Neuronal stem cell (in vitro differentiated cells): ENCODE results near the gene KMT2C.

Experiments used
- DNase-seq: peaks from one replicate; pipeline ENCODE4 v3.0.0-alpha.2; 2013; ENCODE audit warnings: low spot score
- H2AFZ ChIP-seq: one replicate; pipeline ENCODE4 v1.6.1; 2013; ENCODE audit warnings: mild to moderate bottlenecking, low read length, inconsistent platforms
- H2AK5ac ChIP-seq: 2 replicates; pipeline ENCODE4 v1.6.1; 2013; ENCODE audit warnings: low read depth, mild to moderate bottlenecking, inconsistent platforms, low read length, moderate library complexity, mixed read lengths
- H2BK120ac ChIP-seq: 2 replicates; pipeline ENCODE4 v1.6.1; 2013; ENCODE audit warnings: low read depth, mild to moderate bottlenecking, inconsistent platforms, low read length, moderate library complexity, mixed read lengths
- H2BK12ac ChIP-seq: one replicate; pipeline ENCODE4 v1.6.1; 2013; ENCODE audit warnings: low read length, inconsistent platforms
- H2BK15ac ChIP-seq: 2 replicates; pipeline ENCODE4 v1.6.1; 2013; ENCODE audit warnings: mild to moderate bottlenecking, low read length, inconsistent platforms, mixed read lengths
- H2BK5ac ChIP-seq: one replicate; pipeline ENCODE4 v1.6.1; 2013; ENCODE audit warnings: inconsistent platforms, mild to moderate bottlenecking, low read length, moderate library complexity
- H3K14ac ChIP-seq: one replicate; pipeline ENCODE4 v1.6.1; 2013; ENCODE audit warnings: low read length, inconsistent platforms
- H3K18ac ChIP-seq: 2 replicates; pipeline ENCODE4 v1.6.1; 2013; ENCODE audit warnings: low read length, inconsistent platforms
- H3K23ac ChIP-seq: 2 replicates; pipeline ENCODE4 v1.6.1; 2013; ENCODE audit warnings: low read depth, mild to moderate bottlenecking, mixed read lengths, low read length, inconsistent platforms; ENCODE audit not compliant: poor library complexity
- H3K27ac ChIP-seq: replicated peaks from 3 replicates; pipeline ENCODE4 v1.5.1; 2013; ENCODE audit warnings: low read length, inconsistent platforms
- H3K27me3 ChIP-seq, 3 experiments: 2 replicates each; pipeline ENCODE4 v1.6.1; 2013; ENCODE audit warnings: low read length in 3 of 3, mild to moderate bottlenecking in 2 of 3, inconsistent platforms in 1 of 3, low read depth in 1 of 3, mixed read lengths in 1 of 3, moderate library complexity in 1 of 3; ENCODE audit not compliant: control insufficient read depth in 3 of 3, insufficient read depth in 3 of 3
- H3K36me3 ChIP-seq, 2 donors: replicated peaks in 1 of 2; 2 replicates each; pipeline ENCODE4 v1.6.1; 2013; ENCODE audit warnings: low read length in 2 of 2; ENCODE audit not compliant: control insufficient read depth in 2 of 2, insufficient read depth in 2 of 2
- H3K4ac ChIP-seq: 2 replicates; pipeline ENCODE4 v1.6.1; 2013; ENCODE audit warnings: inconsistent platforms, mild to moderate bottlenecking, low read length, moderate library complexity
- H3K4me1 ChIP-seq, 2 donors: 1 replicate in 1 of 2; 2 replicates in 1 of 2; pipeline ENCODE4 v1.6.1; 2013; ENCODE audit warnings: low read length in 2 of 2, low read depth in 1 of 2; ENCODE audit not compliant: control insufficient read depth in 2 of 2, insufficient read depth in 1 of 2
- H3K4me2 ChIP-seq: one replicate; pipeline ENCODE4 v1.6.1; 2013; ENCODE audit warnings: mild to moderate bottlenecking, low read length, inconsistent platforms; ENCODE audit not compliant: insufficient read depth, poor library complexity, severe bottlenecking
- H3K4me3 ChIP-seq, 2 donors: 2 replicates each; pipeline ENCODE4 v1.5.1; 2013; ENCODE audit warnings: low read length in 2 of 2, mild to moderate bottlenecking in 2 of 2, inconsistent platforms in 1 of 2, moderate library complexity in 1 of 2
- H3K79me1 ChIP-seq: one replicate; pipeline ENCODE4 v1.6.1; 2013; ENCODE audit warnings: low read depth, mild to moderate bottlenecking, inconsistent platforms, low read length, moderate library complexity
- H3K9ac ChIP-seq: one replicate; pipeline ENCODE4 v1.6.1; 2013; ENCODE audit warnings: mild to moderate bottlenecking, low read depth, low read length, inconsistent platforms; ENCODE audit not compliant: poor library complexity
- H3K9me3 ChIP-seq, 2 donors: replicated peaks in 1 of 2; 2 replicates each; pipeline versions ENCODE3 to v1.6.1; 2013; ENCODE audit warnings: low read length in 2 of 2, mild to moderate bottlenecking in 2 of 2, inconsistent platforms in 1 of 2, low read depth in 1 of 2, mixed read lengths in 1 of 2, moderate library complexity in 1 of 2; ENCODE audit not compliant: control insufficient read depth in 2 of 2, insufficient read depth in 1 of 2
- H4K8ac ChIP-seq: one replicate; pipeline ENCODE4 v1.6.1; 2013; ENCODE audit warnings: low read depth, mild to moderate bottlenecking, inconsistent platforms, low read length, moderate library complexity
- H4K91ac ChIP-seq: one replicate; pipeline ENCODE4 v1.6.1; 2013; ENCODE audit warnings: low read length, low read depth, mild to moderate bottlenecking, inconsistent platforms; ENCODE audit not compliant: poor library complexity
- WGBS, 2 donors: extraction: QIAGEN DNeasy Blood & Tissue Kit; methylation state at CpG; one replicate each; pipeline ENCODE4 v1.1.7; 2013; ENCODE audit warnings: missing lambda C conversion rate in 2 of 2, mixed read lengths in 1 of 2; ENCODE audit not compliant: insufficient read length in 2 of 2, insufficient replicate concordance in 1 of 2; ENCODE audit errors: extremely low coverage in 2 of 2; 5-methylcytosine and 5-hydroxymethylcytosine counted together

The KMT2C gene

GRCh38 chr7:152363798-152364197 lies 72.0 kb downstream of the KMT2C start:
- Histone ChIP-seq H2AK5ac (no peak overlapping the region), H3K4me1 (peaks cover 0 to 4% of the 10 kb centered on the region in 2 donors), H3K4ac (no peak overlapping the region), H2AFZ (no peak overlapping the region), H3K79me1 (peaks cover 5% of the 10 kb centered on the region), H3K14ac (no peak overlapping the region), H3K36me3 (peaks cover 0 to under 1% of the 10 kb centered on the region in 2 donors), H3K27me3 (peaks cover 0 to 2% (median 0%) of the 10 kb centered on the region in 3 experiments), H3K4me2 (no peak overlapping the region), H3K4me3 (no peak overlapping the region), H3K9ac (no peak overlapping the region), H3K23ac (no peak overlapping the region), H3K18ac (no peak overlapping the region), H2BK5ac (no peak overlapping the region), H2BK15ac (no peak overlapping the region), H2BK120ac (no peak overlapping the region), H4K91ac (no peak overlapping the region), H3K27ac (no peak overlapping the region), H4K8ac (no peak overlapping the region), H3K9me3 (peaks cover 0 to 4% of the 10 kb centered on the region in 2 donors), H2BK12ac (no peak overlapping the region)
- DNase-seq = no peak
- WGBS, 2 donors = no CpG with 5 or more reads among the region's 1 CpG

- H4K91ac ChIP-seq = no peak overlapping the region
- H2BK12ac ChIP-seq = no peak overlapping the region
- H3K14ac ChIP-seq = no peak overlapping the region
- H3K36me3 ChIP-seq = peaks cover 0 to 12% of the 10 kb centered on the region in 2 donors
- DNase-seq = no peak
- H3K27ac ChIP-seq = no peak overlapping the region
- H3K23ac ChIP-seq = no peak overlapping the region
- H2BK5ac ChIP-seq = no peak overlapping the region
- no peak overlapping the region for H3K18ac ChIP-seq
- H3K9ac ChIP-seq = no peak overlapping the region
- peaks cover 0 to 4% of the 10 kb centered on the region in 2 donors for H3K4me1 ChIP-seq
- no peak overlapping the region for H2BK120ac ChIP-seq
- H3K9me3 ChIP-seq = peaks cover 0 to 4% of the 10 kb centered on the region in 2 donors
- no peak overlapping the region for H2AFZ ChIP-seq
- H3K4ac ChIP-seq = no peak overlapping the region
- H4K8ac ChIP-seq = no peak overlapping the region
- peaks cover 0 to 2% (median 0%) of the 10 kb centered on the region in 3 experiments for H3K27me3 ChIP-seq
- no peak overlapping the region for H3K4me3 ChIP-seq
- no CpG with 5 or more reads among the region's 6 CpGs for WGBS, 2 donors
- H2AK5ac ChIP-seq = no peak overlapping the region
- H3K79me1 ChIP-seq = peaks cover 5% of the 10 kb centered on the region
- no peak overlapping the region for H2BK15ac ChIP-seq
- no peak overlapping the region for H3K4me2 ChIP-seq
Observed at GRCh38 chr7:152362128-152362926, 73.5 kb downstream of the KMT2C start.

- Histone ChIP-seq H3K4me3 (no peak overlapping the region), H2BK120ac (no peak overlapping the region), H3K18ac (no peak overlapping the region), H3K4ac (no peak overlapping the region), H3K4me2 (no peak overlapping the region), H3K4me1 (no peaks in the 10 kb centered on the region), H3K9me3 (peaks cover 0 to 6% of the 10 kb centered on the region in 2 donors), H3K9ac (no peak overlapping the region), H2BK15ac (no peak overlapping the region), H2BK12ac (no peak overlapping the region), H3K36me3 (peaks cover 0 to 45% of the 10 kb centered on the region in 2 donors), H3K27ac (no peak overlapping the region), H4K91ac (no peak overlapping the region), H3K14ac (no peak overlapping the region), H4K8ac (no peak overlapping the region), H2AK5ac (no peak overlapping the region), H3K27me3 (no peaks in the 10 kb centered on the region), H3K79me1 (no peaks in the 10 kb centered on the region), H3K23ac (no peak overlapping the region), H2AFZ (no peak overlapping the region), H2BK5ac (no peak overlapping the region)
- no peak for DNase-seq
- no CpG with 5 or more reads among the region's 2 CpGs for WGBS, 2 donors
Observed at GRCh38 chr7:152355474-152356057, 80.2 kb downstream of the KMT2C start.

GRCh38 chr7:152354061-152354460 lies 81.7 kb downstream of the KMT2C start:
- no peak for DNase-seq
- no CpG with 5 or more reads among the region's 1 CpG for WGBS, 2 donors
- Histone ChIP-seq H4K8ac (no peak overlapping the region), H2BK12ac (no peak overlapping the region), H3K27me3 (no peaks in the 10 kb centered on the region), H2BK120ac (no peak overlapping the region), H3K14ac (no peak overlapping the region), H3K9me3 (peaks cover 0 to 12% of the 10 kb centered on the region in 2 donors), H3K18ac (no peak overlapping the region), H3K27ac (no peak overlapping the region), H4K91ac (no peak overlapping the region), H3K36me3 (peaks cover 0 to 58% of the 10 kb centered on the region in 2 donors), H2AK5ac (no peak overlapping the region), H3K79me1 (no peaks in the 10 kb centered on the region), H3K4ac (no peak overlapping the region), H3K4me2 (no peak overlapping the region), H3K4me3 (no peak overlapping the region), H2BK5ac (no peak overlapping the region), H3K4me1 (no peaks in the 10 kb centered on the region), H2AFZ (no peak overlapping the region), H3K23ac (no peak overlapping the region), H3K9ac (no peak overlapping the region), H2BK15ac (no peak overlapping the region)
